GM18499 (cell line): ENCODE measurements around the gene PI4K2B.
"Not testable (repeated sequence)": the region's sequence is repeated elsewhere in the genome, so short reads cannot be mapped to it uniquely, and the experiment has no call there.

ENCODE experiments used
- ATAC-seq: cut with Tn5 transposase; IDR thresholded peaks from one replicate; pipeline ENCODE4 v1.9.1; 2021; ENCODE audit warnings: moderate number of reproducible peaks; ENCODE audit not compliant: insufficient read depth, unreplicated experiment

PI4K2B gene

DNA sequence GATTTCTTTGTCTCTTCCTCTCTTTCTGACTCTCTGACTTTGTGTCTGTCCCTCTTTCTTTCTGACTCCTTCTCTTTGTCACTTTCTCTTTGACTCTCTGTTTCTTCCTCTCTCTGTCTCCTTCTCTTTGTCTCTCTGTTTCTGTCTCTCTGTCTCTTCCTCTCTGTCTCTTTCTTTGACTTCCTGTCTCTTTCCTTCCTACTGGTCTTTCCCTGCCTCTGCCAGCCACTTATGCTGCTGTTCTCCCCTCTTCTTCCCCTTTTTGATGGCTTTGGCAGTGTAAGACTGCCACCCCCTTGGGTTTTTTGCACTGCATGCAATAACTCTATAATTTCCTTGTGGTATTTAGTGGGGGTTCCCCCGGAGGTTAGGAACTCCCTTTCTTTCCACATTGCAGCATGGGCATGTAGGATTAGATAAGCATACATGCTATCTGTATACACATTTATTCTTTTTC lies 6.9 kb downstream of the PI4K2B start:
- ATAC-seq, result not testable (repeated sequence)

DNA sequence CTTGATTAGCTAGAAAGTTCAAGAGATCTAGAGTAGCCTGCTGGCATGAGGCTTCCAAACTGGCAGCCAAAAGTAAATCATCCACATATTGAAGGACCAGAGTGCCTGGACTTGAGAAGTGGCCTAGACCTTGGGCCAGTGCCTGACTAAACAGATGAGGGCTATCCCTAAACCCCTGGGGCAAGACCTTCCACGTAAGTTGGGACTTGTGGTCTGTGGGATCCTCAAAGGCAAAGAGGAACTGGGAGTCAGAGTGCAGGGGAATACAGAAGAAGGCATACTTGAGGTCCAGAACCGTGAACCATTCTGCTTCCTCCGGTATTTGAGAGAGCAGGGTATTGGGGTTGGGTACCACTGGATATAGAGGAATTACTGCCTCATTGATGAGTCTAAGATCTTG lies 8.4 kb downstream of the PI4K2B start:
- ATAC-seq, result not testable (repeated sequence)

DNA sequence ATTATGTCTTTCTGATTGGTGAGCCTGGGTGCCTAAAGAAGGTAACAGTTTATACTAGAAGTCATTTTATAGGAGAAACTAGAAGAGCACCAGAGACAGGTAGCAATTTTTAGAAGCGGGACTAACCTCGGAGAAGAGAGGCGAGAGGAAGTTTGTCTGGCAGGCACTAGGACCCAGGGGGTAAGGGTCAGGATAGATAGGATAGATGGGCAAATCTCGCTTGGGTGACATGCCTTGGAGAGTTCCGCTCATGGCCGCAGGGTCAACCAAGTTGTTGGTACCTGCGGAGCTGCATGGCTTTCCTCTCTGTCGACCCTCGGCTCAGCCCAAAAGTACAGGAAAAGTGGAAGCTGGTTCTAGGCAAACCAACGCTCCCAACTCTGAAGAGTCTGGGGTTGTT lies 11.3 kb downstream of the PI4K2B start:
- ATAC-seq, result no peak

DNA sequence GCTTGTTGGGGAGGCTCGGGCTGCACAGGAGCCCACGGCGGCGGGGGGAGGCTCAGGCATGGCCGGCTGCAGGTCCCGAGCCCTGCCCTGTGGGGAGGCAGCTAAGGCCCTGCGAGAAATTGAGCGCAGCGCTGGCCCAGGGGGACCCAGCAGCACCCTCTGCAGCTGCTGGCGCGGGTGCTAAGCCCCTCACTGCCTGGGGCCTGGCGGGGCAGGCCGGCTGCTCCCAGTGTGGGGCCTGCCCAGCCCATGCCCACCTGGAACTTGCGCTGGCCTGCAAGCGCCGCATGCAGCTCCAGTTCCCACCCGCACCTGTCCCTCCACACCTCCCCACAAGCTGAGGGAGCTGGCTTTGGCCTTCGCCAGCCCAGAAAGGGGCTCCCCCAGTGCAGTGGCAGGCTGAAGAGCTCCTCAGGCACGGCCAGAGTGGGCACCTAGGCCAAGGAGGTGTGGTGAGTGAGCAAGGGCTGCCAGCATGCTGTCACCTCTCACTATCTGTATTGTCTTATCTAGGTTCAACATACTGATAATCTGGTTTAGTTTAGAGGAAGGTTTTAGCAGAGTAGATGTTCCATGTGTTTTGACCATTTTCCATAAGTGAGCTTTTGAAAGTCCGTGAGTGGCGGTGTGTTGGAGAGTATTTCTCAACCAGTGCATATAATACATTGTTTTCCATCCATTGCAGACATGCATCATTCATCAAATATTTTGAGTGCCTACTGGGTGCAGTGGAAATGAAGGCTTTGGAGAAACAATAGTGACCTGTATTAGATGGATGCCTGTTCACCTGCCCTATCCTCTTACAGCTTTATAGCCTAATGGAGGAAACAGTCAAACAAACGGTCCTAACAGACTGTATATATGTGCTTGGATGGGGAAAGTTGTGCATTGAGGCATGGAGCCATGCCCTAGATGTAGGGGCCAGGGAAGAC lies 13.1 kb downstream of the PI4K2B start:
- no peak for ATAC-seq

DNA sequence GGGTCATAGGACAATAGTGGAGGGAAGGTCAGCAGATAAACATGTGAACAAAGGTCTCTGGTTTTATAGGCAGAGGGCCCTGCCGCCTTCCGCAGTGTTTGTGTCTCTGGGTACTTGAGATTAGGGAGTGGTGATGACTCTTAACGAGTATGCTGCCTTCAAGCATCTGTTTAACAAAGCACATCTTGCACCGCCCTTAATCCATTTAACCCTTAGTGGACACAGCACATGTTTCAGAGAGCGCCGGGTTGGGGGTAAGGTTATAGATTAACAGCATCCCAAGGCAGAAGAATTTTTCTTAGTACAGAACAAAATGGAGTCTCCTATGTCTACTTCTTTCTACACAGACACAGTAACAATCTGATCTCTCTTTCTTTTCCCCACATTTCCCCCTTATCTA lies 15.0 kb downstream of the PI4K2B start:
- ATAC-seq, result not testable (repeated sequence)

DNA sequence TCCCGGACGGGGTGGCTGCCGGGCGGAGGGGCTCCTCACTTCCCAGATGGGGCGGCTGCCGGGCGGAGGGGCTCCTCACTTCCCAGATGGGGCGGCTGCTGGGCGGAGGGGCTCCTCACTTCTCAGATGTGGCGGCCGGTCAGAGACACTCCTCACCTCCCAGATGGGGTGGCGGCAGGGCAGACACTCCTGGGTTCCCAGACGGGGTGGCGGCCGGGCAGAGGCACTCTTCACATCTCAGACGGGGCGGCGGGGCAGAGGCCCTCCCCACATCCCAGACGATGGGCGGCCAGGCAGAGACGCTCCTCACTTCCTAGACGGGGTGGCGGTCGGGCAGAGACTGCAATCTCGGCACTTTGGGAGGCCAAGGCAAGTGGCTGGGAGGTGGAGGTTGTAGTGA lies 15.7 kb downstream of the PI4K2B start:
- not testable (repeated sequence) for ATAC-seq

DNA sequence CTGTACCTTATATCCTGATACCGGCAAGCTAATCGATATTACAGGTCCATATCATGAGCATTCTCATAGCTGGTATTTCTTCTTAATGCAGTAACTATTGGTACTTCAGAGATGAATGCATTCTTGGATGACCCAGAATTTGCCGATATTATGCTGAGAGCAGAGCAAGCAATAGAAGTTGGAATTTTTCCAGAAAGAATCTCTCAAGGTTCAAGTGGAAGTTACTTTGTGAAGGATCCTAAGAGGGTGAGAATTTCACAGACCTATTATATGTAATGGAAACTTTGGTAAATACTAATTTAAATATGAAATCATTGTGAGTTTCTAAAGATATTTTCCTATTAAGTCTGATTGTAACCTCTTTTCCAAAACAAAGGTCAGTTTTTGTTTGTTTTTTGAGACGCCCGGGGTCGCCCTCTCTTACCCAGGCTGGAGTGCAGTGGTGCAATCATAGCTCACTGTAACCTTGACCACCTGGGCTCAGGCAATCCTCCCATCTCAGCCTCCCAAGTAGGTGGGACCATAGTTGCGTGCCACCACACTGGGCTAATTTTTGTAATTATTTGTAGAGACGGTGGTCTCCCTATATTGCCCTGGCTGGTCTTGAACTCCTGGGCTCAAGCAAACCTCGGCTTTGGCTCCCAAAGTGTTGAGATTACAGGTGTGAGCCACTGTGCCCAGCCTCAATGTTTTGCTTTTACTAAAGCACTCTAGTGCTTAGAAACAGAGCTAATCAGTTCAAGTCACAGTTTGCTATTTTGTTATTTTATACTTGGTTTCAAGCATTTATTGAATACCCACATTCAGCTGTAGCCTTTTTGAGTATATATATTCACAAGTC lies 18.6 kb downstream of the PI4K2B start:
- no peak for ATAC-seq

DNA sequence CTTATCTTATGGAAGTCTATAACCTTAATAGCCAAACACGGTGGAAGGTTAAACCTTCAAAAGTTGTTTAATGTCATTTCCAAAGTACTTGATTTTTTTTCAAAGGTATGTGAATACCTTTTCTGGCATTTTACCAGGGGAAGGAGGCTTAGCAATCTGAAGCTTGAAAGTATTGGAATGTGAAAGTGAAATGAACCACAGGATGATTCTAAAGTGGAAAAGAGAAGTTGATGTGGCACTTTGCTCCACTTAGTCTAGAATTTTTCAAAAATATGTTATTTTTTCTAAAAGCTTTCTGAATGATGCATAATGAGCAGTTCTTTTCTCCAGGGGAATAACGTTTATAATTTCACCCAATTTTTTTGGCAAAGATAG lies 19.2 kb downstream of the PI4K2B start:
- no peak for ATAC-seq

DNA sequence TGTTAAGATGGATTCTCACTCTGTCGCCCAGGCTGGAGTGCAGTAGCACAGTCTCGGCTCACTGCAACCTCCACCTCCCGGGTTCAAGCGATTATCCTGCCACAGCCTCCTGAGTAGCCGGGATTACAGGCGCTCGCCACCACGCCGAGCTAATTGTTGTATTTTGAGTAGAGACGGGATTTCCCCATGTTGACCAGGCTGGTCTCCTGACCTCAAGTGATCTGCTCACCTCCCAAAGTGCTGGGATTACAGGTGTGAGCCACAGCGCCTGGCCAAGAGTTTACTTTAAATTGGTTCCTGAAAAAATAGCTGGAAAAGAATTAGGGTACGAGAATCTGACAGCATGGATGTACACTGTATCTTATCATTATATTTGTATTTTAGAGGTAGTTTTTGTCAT lies 20.0 kb downstream of the PI4K2B start:
- not testable (repeated sequence) for ATAC-seq

DNA sequence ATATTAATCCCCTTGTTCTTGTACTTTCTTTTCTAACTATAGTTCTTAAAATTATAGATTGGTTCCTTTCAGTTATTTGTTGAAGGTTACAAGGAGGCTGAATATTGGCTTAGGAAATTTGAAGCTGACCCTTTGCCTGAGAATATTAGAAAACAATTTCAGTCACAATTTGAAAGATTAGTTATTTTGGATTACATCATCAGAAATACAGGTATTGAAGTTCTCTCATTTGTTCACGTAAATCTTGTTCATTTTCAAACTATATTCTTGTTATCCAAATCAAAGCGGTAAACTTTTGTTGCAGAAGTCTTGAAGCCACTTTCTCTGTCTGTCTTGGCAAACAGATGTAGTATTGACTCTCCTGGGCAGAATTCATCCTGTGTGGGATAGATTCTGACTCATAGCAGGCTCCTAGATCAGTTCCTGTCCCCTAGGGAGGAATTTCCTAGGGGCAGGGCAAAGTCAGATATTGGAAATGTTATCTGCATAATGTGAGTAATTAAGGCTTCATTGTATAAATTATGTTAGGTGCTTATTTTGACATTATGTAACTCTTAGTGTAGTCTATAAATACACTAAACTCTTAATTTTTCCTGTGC lies 25.2 kb downstream of the PI4K2B start:
- ATAC-seq, result no peak

DNA sequence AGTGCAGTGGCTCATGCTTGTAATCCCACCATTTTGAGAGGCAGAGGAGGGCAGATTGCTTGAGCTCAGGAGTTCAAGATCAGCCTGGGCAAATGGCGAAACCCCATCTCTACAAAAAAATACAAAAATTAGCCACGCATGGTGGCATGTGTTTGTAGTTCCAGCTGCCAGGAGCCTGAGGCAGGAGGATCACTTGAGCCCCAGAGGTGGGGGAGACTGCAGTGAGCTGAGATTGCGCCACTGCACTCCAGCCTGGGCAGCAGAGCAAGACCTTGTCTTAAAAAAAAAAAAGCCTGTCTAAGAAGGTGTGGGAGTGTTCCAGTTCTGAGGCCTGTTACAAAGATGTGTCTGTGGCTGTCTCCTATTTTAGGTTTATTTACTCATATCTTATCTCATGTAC lies 38.0 kb downstream of the PI4K2B start:
- no peak for ATAC-seq

DNA sequence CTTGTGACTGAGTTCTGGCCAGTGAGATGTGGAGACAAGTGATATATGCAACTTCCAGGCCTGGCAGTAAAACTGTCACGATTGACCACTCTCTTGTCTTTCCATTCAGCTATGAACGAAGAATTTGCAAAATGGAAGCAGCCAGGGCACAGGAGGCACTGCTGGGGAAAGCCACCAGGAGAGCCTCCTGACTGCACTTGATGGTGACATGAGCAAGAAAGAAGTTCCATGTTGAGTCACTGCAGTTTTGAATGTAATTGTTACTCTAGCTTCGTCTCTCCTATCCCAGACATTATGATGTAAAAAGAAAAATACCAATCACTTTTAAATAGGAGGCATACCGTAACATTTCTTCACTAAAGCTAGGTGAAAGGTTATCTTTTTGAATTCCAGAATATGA lies 46.4 kb downstream of the PI4K2B start:
- ATAC-seq, result no peak

DNA sequence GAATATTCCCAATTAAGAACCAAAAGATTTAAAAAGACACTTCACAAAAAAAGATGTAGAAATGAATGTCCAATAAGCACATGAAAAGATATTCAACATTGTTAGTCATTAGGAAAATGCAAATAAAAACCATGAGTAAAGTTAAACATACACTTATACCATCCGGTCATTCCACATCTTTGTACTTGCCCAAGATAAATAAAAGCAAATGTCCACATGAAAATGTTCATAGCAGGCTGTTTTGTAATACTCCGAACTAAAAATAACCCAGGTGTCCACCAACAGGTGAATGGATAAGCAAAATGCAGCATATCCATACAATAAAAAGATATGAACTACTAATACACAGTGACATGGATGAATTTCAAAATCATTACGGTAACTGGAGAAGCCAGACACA lies 50.1 kb downstream of the PI4K2B start:
- no peak for ATAC-seq

DNA sequence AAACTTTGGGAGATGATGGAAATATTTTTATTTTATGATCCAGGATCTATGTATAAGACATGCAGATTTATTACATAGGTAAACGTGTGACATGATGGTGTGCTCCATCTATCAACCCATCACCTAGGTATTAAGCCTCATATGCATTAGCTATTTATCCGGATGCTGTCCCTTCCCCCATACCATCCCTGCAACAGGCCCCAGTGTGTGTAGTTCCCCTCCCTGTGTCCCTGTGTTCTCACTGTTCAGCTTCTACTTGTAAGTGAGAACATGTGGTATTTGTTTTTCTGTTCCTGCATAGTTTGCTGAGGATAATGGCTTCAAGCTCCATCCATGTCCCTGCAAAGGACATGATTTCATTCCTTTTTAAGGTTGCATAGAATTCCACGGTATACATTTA lies 50.6 kb downstream of the PI4K2B start:
- no peak for ATAC-seq

DNA sequence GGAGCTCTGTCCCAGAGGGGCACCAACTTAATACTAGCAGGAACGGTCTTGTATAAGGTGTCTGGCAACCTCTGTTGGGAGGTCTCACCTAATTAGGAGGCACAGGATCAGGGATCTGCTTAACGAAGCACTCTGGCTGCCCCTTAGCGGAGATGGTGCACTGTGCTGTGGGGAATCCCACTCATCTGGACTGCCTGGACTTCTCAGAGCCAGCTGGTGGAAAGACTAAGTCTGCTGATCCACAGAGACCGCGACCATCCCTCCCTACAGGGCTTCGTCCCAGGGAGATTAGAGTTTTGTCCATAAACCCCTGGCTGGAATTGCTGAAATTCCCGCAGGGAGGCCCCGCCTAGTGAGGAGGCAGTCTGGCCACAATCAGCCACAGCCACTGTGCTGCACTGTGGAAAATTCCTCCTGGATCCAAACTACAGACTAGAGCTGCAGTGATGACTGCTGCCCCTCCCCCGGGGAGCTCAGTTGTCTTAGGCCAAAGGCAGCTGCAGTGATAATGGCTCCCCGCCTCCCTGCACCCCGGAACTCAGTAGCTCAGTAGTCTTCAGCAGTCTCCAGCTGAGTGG lies 56.7 kb downstream of the PI4K2B start:
- ATAC-seq, result no peak

DNA sequence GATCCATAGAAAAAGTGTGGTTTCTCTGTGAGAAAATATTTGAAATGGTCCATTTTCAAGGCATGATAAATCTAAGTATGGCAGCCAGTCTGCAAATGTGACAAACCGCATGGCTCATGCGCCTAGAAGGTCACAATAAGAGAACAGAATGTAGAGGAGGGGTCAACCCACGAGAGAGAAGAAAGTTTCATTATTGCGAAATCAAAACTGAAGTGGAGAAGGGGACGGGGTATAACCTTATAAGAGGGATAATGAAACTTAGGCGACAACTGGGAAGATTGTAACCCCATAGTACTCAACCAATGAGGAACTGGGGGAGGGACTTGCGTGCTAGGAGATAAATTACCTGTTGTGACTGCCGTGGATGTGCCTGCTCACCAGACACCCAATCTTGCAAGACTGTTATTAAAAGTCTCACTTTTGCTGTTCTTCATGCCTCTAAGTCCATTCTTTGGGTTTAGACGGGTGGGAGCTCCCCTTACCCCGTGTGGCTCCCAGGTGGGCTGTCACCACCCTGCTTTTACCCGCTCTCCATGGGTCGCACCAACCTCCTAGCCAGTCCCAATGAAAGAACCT lies 57.4 kb downstream of the PI4K2B start:
- no peak for ATAC-seq

DNA sequence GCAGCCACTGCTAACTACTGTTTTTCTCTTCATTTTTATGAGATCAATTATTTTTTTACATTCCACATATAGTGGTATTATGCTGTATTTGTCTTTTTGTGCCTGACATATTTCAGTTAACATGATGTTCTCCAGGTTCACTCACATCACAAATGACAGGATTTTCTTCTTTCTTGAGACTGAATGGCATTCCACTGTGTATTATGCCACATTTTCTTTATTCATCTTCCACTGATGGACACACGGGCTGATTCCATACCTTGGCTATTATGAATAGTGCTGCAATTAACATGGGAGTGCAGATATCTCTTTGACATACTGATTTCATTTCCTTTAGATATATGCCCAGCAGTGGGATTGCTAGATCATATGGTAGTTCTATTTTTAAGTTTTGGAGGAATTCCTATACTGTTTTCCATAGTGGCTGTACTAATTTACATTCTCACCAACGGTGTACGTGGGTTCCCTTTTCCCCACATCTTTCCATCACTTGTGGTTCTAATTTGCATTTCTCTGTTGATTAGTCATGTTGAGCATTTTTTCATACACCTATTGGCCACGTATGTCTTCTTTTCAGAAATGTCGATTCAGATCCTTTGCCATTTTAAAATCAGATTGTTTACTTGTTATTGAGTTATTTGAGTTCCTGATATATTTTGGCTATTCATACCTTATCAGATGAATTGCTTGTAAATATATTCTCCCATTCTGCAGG lies 63.9 kb downstream of the PI4K2B start:
- ATAC-seq, result no peak

DNA sequence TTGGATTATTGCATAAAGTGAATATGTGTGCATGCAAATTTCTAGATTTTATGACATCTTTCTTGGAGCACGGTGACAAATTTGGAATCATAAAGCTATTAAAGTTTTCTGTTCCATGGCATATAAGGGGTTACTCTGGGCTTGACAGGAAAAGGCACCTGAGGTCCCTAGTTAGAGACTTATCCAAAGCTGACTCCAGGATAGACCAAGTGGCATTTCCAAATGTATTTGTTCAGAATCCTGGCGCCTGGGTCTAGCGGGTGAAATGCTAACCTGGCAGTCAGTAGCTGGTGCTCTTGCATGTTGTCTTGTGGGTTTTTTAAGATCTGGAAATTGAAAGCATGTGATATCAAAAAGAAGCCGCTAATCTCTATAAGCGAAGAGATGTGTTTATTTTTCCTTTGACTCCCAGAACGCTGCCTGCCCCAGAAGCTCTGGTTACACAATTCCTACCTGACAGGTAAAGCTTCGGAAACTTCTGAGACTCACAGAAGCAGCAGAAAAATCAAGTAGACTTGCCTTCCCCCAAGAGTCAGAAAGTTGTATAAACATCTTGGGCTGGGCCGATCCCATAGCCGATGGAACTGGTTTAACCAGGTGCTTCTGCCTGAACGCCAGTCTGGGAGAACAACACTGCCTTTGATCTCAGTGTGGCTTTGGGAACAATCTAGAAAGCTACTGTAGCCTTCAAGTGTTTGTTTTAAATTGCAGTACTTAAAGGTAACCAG lies 65.8 kb downstream of the PI4K2B start:
- ATAC-seq, result no peak

DNA sequence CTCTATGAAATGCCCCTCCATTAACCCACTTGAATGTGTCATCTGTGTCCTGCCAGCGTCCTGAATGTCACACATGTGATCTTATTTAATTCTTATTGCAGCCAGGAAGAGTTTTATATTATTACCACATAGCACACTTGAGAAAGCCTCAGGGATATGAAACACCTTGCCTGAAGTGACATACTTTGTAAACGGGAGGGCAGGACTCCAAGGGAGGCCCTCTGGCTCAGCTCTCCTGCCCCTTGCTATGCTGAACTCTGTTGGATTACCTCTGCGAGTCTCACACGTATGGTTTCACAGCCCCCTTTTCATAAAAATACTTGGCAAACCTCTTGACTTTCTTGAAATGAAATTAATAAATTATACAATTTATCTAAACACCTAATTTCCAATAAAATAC lies 67.6 kb downstream of the PI4K2B start:
- no peak for ATAC-seq
